ENCODE measurements around the gene ERVMER34-1. TPM values are rescaled to one million over a fixed set of nuclear protein-coding genes. Genes with fewer than 3 reads are reported as not detected.

Gene ERVMER34-1
- total RNA-seq, 1 experiment from 2014 or later, result 85.6 TPM

DNA sequence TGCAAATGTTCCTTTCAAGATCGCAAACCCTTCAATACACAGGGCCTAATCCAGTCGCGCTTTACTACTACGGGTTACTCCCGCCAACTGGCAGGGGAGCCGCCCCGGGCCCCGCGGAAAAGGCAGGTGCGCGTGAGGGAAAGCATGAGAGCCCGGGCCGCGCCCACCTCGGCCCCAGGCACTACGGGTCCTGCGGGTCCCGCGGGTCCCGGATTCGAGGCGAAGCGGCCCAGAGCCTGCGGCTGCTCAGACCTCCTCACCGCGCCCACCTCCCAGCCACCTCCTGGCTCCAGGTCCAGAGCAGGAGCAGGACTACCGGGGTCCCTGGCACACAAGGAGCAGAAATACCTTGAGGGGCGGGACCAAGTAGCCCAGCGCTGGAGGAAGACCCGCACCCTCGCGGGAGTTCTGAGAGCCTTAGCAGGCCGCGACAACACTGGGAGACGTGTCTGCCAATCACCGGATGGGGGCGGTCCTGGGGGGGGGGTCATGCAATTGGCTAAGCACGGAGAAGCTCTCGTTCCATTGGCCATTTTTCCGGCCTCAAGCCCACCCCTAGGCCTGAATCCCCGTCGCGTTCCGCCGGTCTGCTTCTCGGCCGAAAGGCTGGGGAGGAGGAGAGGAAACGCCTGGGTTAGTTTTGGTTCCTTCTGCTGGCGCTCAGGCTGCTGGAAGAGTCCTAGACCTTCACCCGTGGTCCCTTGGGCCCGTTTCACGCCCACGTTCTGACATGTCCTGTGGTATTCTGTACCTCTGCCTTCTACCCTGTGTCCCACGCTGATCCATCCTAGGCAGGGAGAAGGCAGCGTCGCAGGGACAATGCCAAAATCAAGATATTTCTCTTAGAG lies 29.0 kb downstream of the ERVMER34-1 start:
- DNase-seq, result peak; percentile 93 to 96
- H3K4me1 ChIP-seq, result 0 out of 2 replicates have a peak, but pooled peaks cover 3% of the 10 kb centered on the region
- no TSS peak for BruUV-seq (replicated peaks)
- Mint-ChIP-seq H3K9me3 (ENCODE audit: unreplicated experiment) (no peaks in the 10 kb centered on the region), H3K36me3 (ENCODE audit: insufficient read depth, unreplicated experiment) (peaks cover 19% of the 10 kb centered on the region), H3K27me3 (ENCODE audit: insufficient read depth, unreplicated experiment) (no peaks in the 10 kb centered on the region), H3K27ac (ENCODE audit: unreplicated experiment) (peak overlapping the region; percentile 26), H3K4me1 (ENCODE audit: low read depth, unreplicated experiment) (peaks cover 7% of the 10 kb centered on the region), H3K4me3 (ENCODE audit: unreplicated experiment) (peak overlapping the region; percentile 70)
- POLR2A ChIA-PET, result interaction anchor here (0.6 to 1.6 kb wide), 14 partner anchors 10 to 1967 kb away, joined by 3 to 52 read pairs (median 3); partner anchors contain the start of gene ERVMER34-1
- intact Hi-C loops (cut with micrococcal nuclease; ENCODE audit: unreplicated experiment), result loop anchor here (1.0 to 5.0 kb wide), 3 partner anchors 21 to 261 kb away; no protein-coding TSS in a partner anchor
- H3K27me3 ChIP-seq (replicated peaks; ENCODE audit: control insufficient read depth, insufficient read depth, low read length), result no peaks in the 10 kb centered on the region
- CTCF ChIA-PET, result interaction anchor here (0.6 to 1.0 kb wide), 5 partner anchors 10 to 261 kb away, joined by 3 to 8 read pairs (median 4); no protein-coding TSS in a partner anchor
- no peaks in the 10 kb centered on the region for H3K36me3 ChIP-seq (ENCODE audit: control insufficient read depth, insufficient read depth, low read length)
- H3K4me3 ChIP-seq (ENCODE audit: low read depth, low read length), result peak overlapping the region; percentile 55
- no peak for TF ChIP-seq CTCF (IDR thresholded peaks at IDR 0.05; ENCODE audit: insufficient read depth in 1 of 2, low read depth in 1 of 2, low read length in 1 of 2, severe bottlenecking in 1 of 2, unreplicated experiment in 1 of 2)
- no peaks in the 10 kb centered on the region for H3K9me3 ChIP-seq

- no peak for TF ChIP-seq CTCF (IDR thresholded peaks at IDR 0.05; ENCODE audit: insufficient read depth in 1 of 2, low read depth in 1 of 2, low read length in 1 of 2, severe bottlenecking in 1 of 2, unreplicated experiment in 1 of 2)
- Mint-ChIP-seq H3K27ac (ENCODE audit: unreplicated experiment) (no peak overlapping the region), H3K27me3 (ENCODE audit: insufficient read depth, unreplicated experiment) (no peaks in the 10 kb centered on the region), H3K36me3 (ENCODE audit: insufficient read depth, unreplicated experiment) (peaks cover 58% of the 10 kb centered on the region), H3K4me3 (ENCODE audit: unreplicated experiment) (no peak overlapping the region), H3K9me3 (ENCODE audit: unreplicated experiment) (no peaks in the 10 kb centered on the region), H3K4me1 (ENCODE audit: low read depth, unreplicated experiment) (peaks cover 11% of the 10 kb centered on the region)
- no peak for DNase-seq
- Histone ChIP-seq H3K36me3 (ENCODE audit: control insufficient read depth, insufficient read depth, low read length) (peaks cover 2% of the 10 kb centered on the region), H3K9me3 (no peaks in the 10 kb centered on the region), H3K27me3 (replicated peaks; ENCODE audit: control insufficient read depth, insufficient read depth, low read length) (no peaks in the 10 kb centered on the region), H3K4me1 (peaks cover 14% of the 10 kb centered on the region), H3K4me3 (ENCODE audit: low read depth, low read length) (no peak overlapping the region)
- no TSS peak for BruUV-seq (replicated peaks)
- POLR2A ChIA-PET, result no interaction called here
- intact Hi-C loops (cut with micrococcal nuclease; ENCODE audit: unreplicated experiment), result no loop called here
- CTCF ChIA-PET, result no interaction called here
Observed at GRCh38 chr4:52718123-52718522, 33.1 kb downstream of the ERVMER34-1 start.

- no peak for TF ChIP-seq CTCF (IDR thresholded peaks at IDR 0.05; ENCODE audit: insufficient read depth in 1 of 2, low read depth in 1 of 2, low read length in 1 of 2, severe bottlenecking in 1 of 2, unreplicated experiment in 1 of 2)
- Mint-ChIP-seq H3K9me3 (ENCODE audit: unreplicated experiment) (no peaks in the 10 kb centered on the region), H3K4me3 (ENCODE audit: unreplicated experiment) (no peak overlapping the region), H3K27ac (ENCODE audit: unreplicated experiment) (no peak overlapping the region), H3K27me3 (ENCODE audit: insufficient read depth, unreplicated experiment) (no peaks in the 10 kb centered on the region), H3K36me3 (ENCODE audit: insufficient read depth, unreplicated experiment) (peaks cover 62% of the 10 kb centered on the region), H3K4me1 (ENCODE audit: low read depth, unreplicated experiment) (peaks cover 6% of the 10 kb centered on the region)
- H3K36me3 ChIP-seq (ENCODE audit: control insufficient read depth, insufficient read depth, low read length), result peaks cover 2% of the 10 kb centered on the region
- peaks cover 11% of the 10 kb centered on the region for H3K4me1 ChIP-seq
- H3K4me3 ChIP-seq (ENCODE audit: low read depth, low read length), result no peak overlapping the region
- no peaks in the 10 kb centered on the region for H3K9me3 ChIP-seq
- BruUV-seq (replicated peaks), result no TSS peak
- no peak for DNase-seq
- H3K27me3 ChIP-seq (replicated peaks; ENCODE audit: control insufficient read depth, insufficient read depth, low read length), result no peaks in the 10 kb centered on the region
- intact Hi-C loops (cut with micrococcal nuclease; ENCODE audit: unreplicated experiment), result no loop called here
- ChIA-PET CTCF (no interaction called here), POLR2A (no interaction called here)
Observed at GRCh38 chr4:52716364-52717151, 34.7 kb downstream of the ERVMER34-1 start.
